GM21360 (cell line): ENCODE data around the gene AIFM3.
"Not testable (repeated sequence)": the region's sequence is repeated elsewhere in the genome, so short reads cannot be mapped to it uniquely, and the experiment has no call there.

Experiments used
- ATAC-seq: cut with Tn5 transposase; IDR thresholded peaks from one replicate; pipeline ENCODE4 v1.9.1; 2021; ENCODE audit warnings: mild to moderate bottlenecking, moderate library complexity; ENCODE audit not compliant: unreplicated experiment

The AIFM3 gene

GRCh38 chr22:20966883-20967696 lies at the start of gene AIFM3:
Gene AIFM3 (plus strand): TSS chr22:20967255. CDS start chr22:20967945, 690 bp downstream.
- ATAC-seq = no peak

GRCh38 chr22:20918663-20919218 lies 48.3 kb upstream of the AIFM3 start:
- no peak for ATAC-seq

GRCh38 chr22:20919718-20920117 lies 47.3 kb upstream of the AIFM3 start:
- ATAC-seq = no peak

GRCh38 chr22:20920881-20921203 lies 46.2 kb upstream of the AIFM3 start:
- no peak for ATAC-seq

- no peak for ATAC-seq
These were observed 44.8 kb upstream of the AIFM3 start for GRCh38 chr22:20922141-20922751.

GRCh38 chr22:20926243-20926642 lies 40.8 kb upstream of the AIFM3 start:
- ATAC-seq = no peak

- no peak for ATAC-seq
These were observed 39.0 kb upstream of the AIFM3 start for GRCh38 chr22:20927940-20928572.

GRCh38 chr22:20928573-20928967 lies 38.5 kb upstream of the AIFM3 start:
- ATAC-seq = no peak

GRCh38 chr22:20930004-20930403 lies 37.1 kb upstream of the AIFM3 start:
- ATAC-seq = no peak

GRCh38 chr22:20930435-20930834 lies 36.6 kb upstream of the AIFM3 start:
- ATAC-seq = not testable (repeated sequence)

GRCh38 chr22:20931126-20931654 lies 35.9 kb upstream of the AIFM3 start:
- no peak for ATAC-seq

GRCh38 chr22:20933910-20934309 lies 33.1 kb upstream of the AIFM3 start:
- no peak for ATAC-seq

GRCh38 chr22:20935049-20935448 lies 32.0 kb upstream of the AIFM3 start:
- not testable (repeated sequence) for ATAC-seq

GRCh38 chr22:20935780-20936539 lies 31.1 kb upstream of the AIFM3 start:
- ATAC-seq = not testable (repeated sequence)

GRCh38 chr22:20937031-20937793 lies 29.8 kb upstream of the AIFM3 start:
- ATAC-seq = no peak

- ATAC-seq = no peak
These were observed 29.0 kb upstream of the AIFM3 start for GRCh38 chr22:20937794-20938671.

- ATAC-seq = not testable (repeated sequence)
These were observed 27.4 kb upstream of the AIFM3 start for GRCh38 chr22:20939457-20940185.

GRCh38 chr22:20940186-20940651 lies 26.8 kb upstream of the AIFM3 start:
- no peak for ATAC-seq
